Stimulated activated memory B cell treated with anti-CD40 and anti-IgM and Interleukin-4, amounts not matched to agents 10 μg/mL and 1 μg/mL and 100 μg/mL, for 72 hours (primary cell): Measurements from ENCODE around the gene BLOC1S3.

Experiments
- ATAC-seq: fragments of 150-1000 bp; cut with Tn5 transposase; 2 replicates; pipeline ENCODE4 v1.10.0; 2021
- H3K27ac Mint-ChIP-seq: one replicate; pipeline ENCODE4 v1.8.0; 2022; ENCODE audit warnings: mild to moderate bottlenecking, mixed read lengths
- H3K27me3 Mint-ChIP-seq: one replicate; pipeline ENCODE4 v1.8.0; 2022; ENCODE audit warnings: mixed read lengths
- H3K36me3 Mint-ChIP-seq: one replicate; pipeline ENCODE4 v1.8.0; 2022; ENCODE audit warnings: mixed read lengths
- H3K4me1 Mint-ChIP-seq: one replicate; pipeline ENCODE4 v1.8.0; 2022; ENCODE audit warnings: mixed read lengths
- H3K4me3 Mint-ChIP-seq: one replicate; pipeline ENCODE4 v1.8.0; 2022; ENCODE audit warnings: mild to moderate bottlenecking, moderate library complexity, mixed read lengths
- H3K9me3 Mint-ChIP-seq: one replicate; pipeline ENCODE4 v1.8.0; 2022; ENCODE audit warnings: mixed read lengths

Gene BLOC1S3

GRCh38 chr19:45153339-45154063, 25.1 kb upstream of the BLOC1S3 start:
- peak overlapping the region; percentile 50 for H3K27ac Mint-ChIP-seq
- no peak for ATAC-seq
- H3K36me3 Mint-ChIP-seq, result no peaks in the 10 kb centered on the region
- peak overlapping the region; percentile 58 for H3K4me3 Mint-ChIP-seq
- no peaks in the 10 kb centered on the region for H3K9me3 Mint-ChIP-seq
- peaks cover 76% of the 10 kb centered on the region for H3K27me3 Mint-ChIP-seq
- H3K4me1 Mint-ChIP-seq, result peaks cover 27% of the 10 kb centered on the region

- H3K36me3 Mint-ChIP-seq, result no peaks in the 10 kb centered on the region
- H3K4me1 Mint-ChIP-seq, result peaks cover 32% of the 10 kb centered on the region
- no peak overlapping the region for H3K27ac Mint-ChIP-seq
- H3K9me3 Mint-ChIP-seq, result no peaks in the 10 kb centered on the region
- no peak for ATAC-seq
- peaks cover 83% of the 10 kb centered on the region for H3K27me3 Mint-ChIP-seq
- peak overlapping the region; percentile 9 for H3K4me3 Mint-ChIP-seq
These were observed 24.3 kb upstream of the BLOC1S3 start for GRCh38 chr19:45154064-45154827.

- peaks cover 38% of the 10 kb centered on the region for H3K4me1 Mint-ChIP-seq
- H3K27me3 Mint-ChIP-seq, result peaks cover 98% of the 10 kb centered on the region
- H3K36me3 Mint-ChIP-seq, result no peaks in the 10 kb centered on the region
- H3K27ac Mint-ChIP-seq, result no peak overlapping the region
- no peak for ATAC-seq
- H3K9me3 Mint-ChIP-seq, result no peaks in the 10 kb centered on the region
- H3K4me3 Mint-ChIP-seq, result no peak overlapping the region
These were observed 22.5 kb upstream of the BLOC1S3 start for GRCh38 chr19:45156011-45156630.

DNA sequence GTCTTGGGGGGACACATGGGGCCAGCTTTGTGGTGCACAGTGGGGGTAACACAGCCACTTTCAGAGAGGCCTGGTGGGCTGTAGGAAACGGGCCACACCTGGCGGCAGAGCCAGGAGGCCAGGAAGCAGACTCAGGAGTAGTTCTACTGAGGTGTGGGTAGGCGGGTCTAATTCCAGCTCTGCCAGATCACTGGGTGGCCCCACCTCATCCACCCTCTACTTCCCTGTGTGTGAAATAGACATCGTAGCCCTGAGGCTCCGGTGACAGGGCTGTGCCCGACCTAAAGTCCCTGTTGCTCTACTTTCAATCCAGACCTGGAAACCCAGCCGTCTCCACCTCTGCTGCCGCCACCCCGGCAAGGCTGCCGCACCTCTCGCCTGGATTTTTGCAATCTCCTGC, 21.8 kb upstream of the BLOC1S3 start:
- Mint-ChIP-seq H3K9me3 (no peaks in the 10 kb centered on the region), H3K36me3 (no peaks in the 10 kb centered on the region), H3K4me1 (peaks cover 35% of the 10 kb centered on the region), H3K27me3 (peaks cover 98% of the 10 kb centered on the region), H3K27ac (no peak overlapping the region), H3K4me3 (no peak overlapping the region)
- ATAC-seq, result no peak

- Mint-ChIP-seq H3K36me3 (no peaks in the 10 kb centered on the region), H3K9me3 (no peaks in the 10 kb centered on the region), H3K4me1 (peaks cover 23% of the 10 kb centered on the region), H3K27ac (no peak overlapping the region), H3K27me3 (peaks cover 81% of the 10 kb centered on the region), H3K4me3 (no peak overlapping the region)
- ATAC-seq, result no peak
These were observed 19.9 kb upstream of the BLOC1S3 start for GRCh38 chr19:45158503-45159209.

- Mint-ChIP-seq H3K36me3 (no peaks in the 10 kb centered on the region), H3K9me3 (no peaks in the 10 kb centered on the region), H3K4me1 (peaks cover 23% of the 10 kb centered on the region), H3K27ac (no peak overlapping the region), H3K4me3 (no peak overlapping the region), H3K27me3 (peaks cover 74% of the 10 kb centered on the region)
- ATAC-seq, result no peak
These were observed 19.2 kb upstream of the BLOC1S3 start for GRCh38 chr19:45159210-45159970.

GRCh38 chr19:45159971-45160324, 18.6 kb upstream of the BLOC1S3 start:
- no peaks in the 10 kb centered on the region for H3K36me3 Mint-ChIP-seq
- no peak overlapping the region for H3K27ac Mint-ChIP-seq

DNA sequence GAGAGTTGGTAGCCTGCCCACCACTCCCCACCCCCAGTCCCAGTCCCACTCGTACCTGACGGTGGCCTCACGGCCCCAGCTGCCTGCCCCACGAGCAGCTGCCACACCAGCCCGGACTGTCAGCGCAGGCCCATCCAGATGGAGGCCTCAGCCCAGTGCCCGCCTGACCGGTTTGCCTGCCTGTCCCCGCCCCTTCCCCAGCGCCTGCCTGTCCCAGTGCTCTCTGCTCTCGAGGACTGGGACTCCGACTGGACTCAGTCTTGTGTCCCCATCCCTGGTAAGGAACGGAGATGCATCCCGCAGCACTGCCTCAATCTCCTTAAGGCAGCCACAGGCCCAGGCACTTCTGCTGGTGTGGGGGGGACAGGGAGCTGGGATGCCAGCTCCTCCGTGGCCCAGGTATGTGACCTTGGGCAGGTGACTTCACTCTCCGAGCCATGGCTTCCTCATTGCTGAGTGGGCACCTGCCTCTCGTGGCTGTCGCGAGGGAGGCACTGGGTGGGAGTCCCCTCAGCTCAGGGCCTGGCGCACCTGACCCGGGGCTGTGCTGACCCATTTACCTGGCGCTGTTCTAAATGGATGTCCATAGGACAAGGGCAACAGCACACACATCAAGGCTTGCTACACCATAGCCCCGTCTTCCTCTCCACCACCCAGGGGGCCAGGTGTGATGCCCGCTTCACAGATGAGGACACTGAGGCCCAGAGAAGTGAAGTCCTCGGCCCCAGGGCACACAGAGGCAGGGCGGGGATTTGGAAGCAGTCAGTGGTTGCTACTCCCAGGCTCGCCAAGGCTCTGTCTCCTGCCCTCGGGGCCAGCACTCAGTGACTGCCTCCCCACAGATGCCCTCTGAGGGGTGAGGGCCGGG, 17.5 kb upstream of the BLOC1S3 start, which contains the start of gene NKPD1:
NKPD1 (minus strand) TSS at position 113 of the 868 bp plus-strand sequence. CDS start 832 bp downstream, outside the sequence.
- Mint-ChIP-seq H3K36me3 (no peaks in the 10 kb centered on the region), H3K27ac (no peak within 1 kb of the TSS), H3K9me3 (no peaks in the 10 kb centered on the region), H3K4me3 (no peak within 1 kb of the TSS), H3K27me3 (peaks cover 57% of the 10 kb centered on the region), H3K4me1 (peaks cover 35% of the 10 kb centered on the region)
- no peak for ATAC-seq

More at GRCh38 chr19:45159971-45160324, 18.6 kb upstream of the BLOC1S3 start:
- peaks cover 28% of the 10 kb centered on the region for H3K4me1 Mint-ChIP-seq
- no peaks in the 10 kb centered on the region for H3K9me3 Mint-ChIP-seq
- peaks cover 69% of the 10 kb centered on the region for H3K27me3 Mint-ChIP-seq
- H3K4me3 Mint-ChIP-seq, result no peak overlapping the region
- ATAC-seq, result no peak

- Mint-ChIP-seq H3K4me1 (peaks cover 35% of the 10 kb centered on the region), H3K9me3 (no peaks in the 10 kb centered on the region), H3K27me3 (peaks cover 48% of the 10 kb centered on the region), H3K36me3 (no peaks in the 10 kb centered on the region), H3K27ac (no peak overlapping the region), H3K4me3 (no peak overlapping the region)
- ATAC-seq, result no peak
These were observed 16.6 kb upstream of the BLOC1S3 start for GRCh38 chr19:45161738-45162607.

DNA sequence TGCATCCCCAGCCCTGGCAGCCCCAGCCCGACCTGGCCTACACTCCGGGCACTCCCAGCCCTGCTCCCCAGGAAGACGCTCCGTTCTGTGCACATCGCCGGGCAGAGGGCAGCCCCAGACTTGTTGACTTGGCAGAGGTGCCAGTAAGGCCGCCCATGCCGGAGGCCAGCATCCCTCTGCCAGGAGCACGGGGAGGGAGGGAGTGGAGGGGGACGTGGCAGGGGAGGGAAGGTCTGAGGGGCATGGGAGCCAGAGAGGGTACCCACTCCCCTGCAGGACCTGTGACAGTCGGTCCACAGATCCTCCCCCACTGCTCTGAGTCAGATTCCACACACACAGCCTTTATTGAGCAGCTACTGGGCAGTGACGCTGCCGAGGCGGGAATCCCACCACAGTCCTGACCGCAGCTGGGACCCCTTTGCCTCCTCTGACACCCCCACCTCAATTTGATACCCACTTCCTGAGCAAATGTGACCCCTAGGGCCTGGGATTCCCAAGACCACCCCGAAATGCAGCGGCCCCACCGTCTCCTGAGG, 15.9 kb upstream of the BLOC1S3 start:
- Mint-ChIP-seq H3K36me3 (no peaks in the 10 kb centered on the region), H3K4me1 (peaks cover 35% of the 10 kb centered on the region), H3K27ac (no peak overlapping the region), H3K9me3 (no peaks in the 10 kb centered on the region), H3K27me3 (peaks cover 41% of the 10 kb centered on the region), H3K4me3 (no peak overlapping the region)
- ATAC-seq, result no peak

DNA sequence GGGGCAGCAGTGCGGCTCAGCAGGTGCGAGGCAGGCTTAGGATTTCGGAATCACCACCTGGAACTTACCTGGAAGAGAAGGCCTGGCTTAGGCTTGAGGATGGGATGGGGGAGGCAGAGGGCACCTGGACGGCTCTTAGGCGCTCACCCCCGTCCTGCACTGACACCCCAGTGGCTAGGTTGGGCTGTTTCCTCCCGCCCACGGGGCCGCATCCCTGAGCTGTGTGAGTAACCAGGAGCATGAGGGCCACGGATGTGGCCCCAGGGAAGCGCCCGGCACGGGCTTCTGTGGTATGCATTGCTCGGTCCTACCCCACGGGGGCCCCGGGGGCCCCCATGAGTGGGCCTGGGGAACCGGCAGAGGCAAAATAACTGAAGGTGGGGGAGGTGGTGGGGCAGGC, 15.4 kb upstream of the BLOC1S3 start:
- no peak for ATAC-seq
- no peak overlapping the region for H3K4me3 Mint-ChIP-seq
- H3K27me3 Mint-ChIP-seq, result peaks cover 37% of the 10 kb centered on the region
- peaks cover 35% of the 10 kb centered on the region for H3K4me1 Mint-ChIP-seq
- H3K9me3 Mint-ChIP-seq, result no peaks in the 10 kb centered on the region
- peak overlapping the region; percentile 72 for H3K27ac Mint-ChIP-seq
- H3K36me3 Mint-ChIP-seq, result no peaks in the 10 kb centered on the region

DNA sequence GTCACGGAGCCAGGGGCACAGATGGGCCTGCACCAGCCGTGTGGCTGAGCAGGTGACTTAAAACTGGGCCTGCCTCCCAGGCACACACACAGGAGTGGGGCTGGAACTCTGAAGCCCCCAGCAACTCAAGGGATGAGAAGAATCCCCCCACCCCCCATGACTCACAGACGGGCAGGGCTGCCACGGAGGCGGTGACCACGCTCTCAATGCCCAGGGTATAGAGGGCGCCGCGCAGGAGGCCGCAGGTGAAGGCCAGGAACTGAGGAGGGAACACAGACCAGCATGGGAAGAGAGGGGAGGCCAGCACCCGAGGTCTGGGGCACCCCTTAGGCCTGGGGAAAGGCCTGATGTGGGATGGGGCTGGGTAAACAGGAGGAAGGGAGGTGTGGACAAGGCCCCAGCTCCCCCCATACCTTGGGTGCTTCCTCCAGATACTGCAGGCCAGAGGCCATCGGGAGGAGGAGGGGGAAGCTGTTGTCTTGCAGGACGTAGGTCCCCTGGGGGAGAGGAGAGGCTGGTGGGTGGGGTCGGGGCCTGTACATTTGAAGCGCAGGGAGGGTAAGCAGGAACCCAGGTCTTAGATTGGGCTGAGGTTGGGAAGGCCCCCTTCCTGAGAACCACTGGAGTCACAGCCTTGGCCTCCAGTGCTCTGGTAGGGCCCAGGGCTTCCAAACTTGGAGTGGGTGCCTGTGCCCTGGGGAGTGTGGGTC, 14.7 kb upstream of the BLOC1S3 start:
- peaks cover 3% of the 10 kb centered on the region for H3K36me3 Mint-ChIP-seq
- peaks cover 29% of the 10 kb centered on the region for H3K27me3 Mint-ChIP-seq
- H3K27ac Mint-ChIP-seq, result peak overlapping the region; percentile 72
- H3K4me1 Mint-ChIP-seq, result peaks cover 31% of the 10 kb centered on the region
- H3K9me3 Mint-ChIP-seq, result no peaks in the 10 kb centered on the region
- no peak for ATAC-seq
- H3K4me3 Mint-ChIP-seq, result no peak overlapping the region
